Neural cell (in vitro differentiated cells): ENCODE data around the gene LILRB3.

Experiments used
- CTCF ChIP-seq: fragments of 450-650 bp; IDR thresholded peaks from 2 replicates; pipeline ENCODE4 v1.5.1; 2014; ENCODE audit warnings: antibody characterized with exemption, mild to moderate bottlenecking, moderate library complexity; ENCODE audit not compliant: poor library complexity, severe bottlenecking
- EP300 ChIP-seq: fragments of 450-650 bp; conservative IDR thresholded peaks from 2 replicates; pipeline ENCODE4 v1.6.1; 2014; ENCODE audit warnings: antibody characterized with exemption, mild to moderate bottlenecking, moderate library complexity; ENCODE audit not compliant: poor library complexity, severe bottlenecking
- EZH2 ChIP-seq: fragments of 200-600, 300-800 bp; shearing (Covaris generic), sonication (generic); IDR thresholded peaks from 2 replicates; pipeline ENCODE4 v1.6.1; 2014; ENCODE audit warnings: antibody characterized with exemption, low read length, borderline replicate concordance, mild to moderate bottlenecking; ENCODE audit not compliant: insufficient read depth, poor library complexity, severe bottlenecking
- MXI1 ChIP-seq: fragments of 450-650 bp; conservative IDR thresholded peaks from 2 replicates; pipeline ENCODE4 v1.6.1; 2014; ENCODE audit warnings: antibody characterized with exemption, mild to moderate bottlenecking; ENCODE audit not compliant: poor library complexity, severe bottlenecking
- POLR2AphosphoS5 ChIP-seq: IDR thresholded peaks from 2 replicates; pipeline ENCODE4 v1.6.1; 2012
- RAD21 ChIP-seq: fragments of 450-650 bp; conservative IDR thresholded peaks from 2 replicates; pipeline ENCODE4 v1.6.1; 2014; ENCODE audit warnings: antibody characterized with exemption, mild to moderate bottlenecking, moderate library complexity
- SMC3 ChIP-seq: fragments of 450-650 bp; conservative IDR thresholded peaks from 2 replicates; pipeline ENCODE4 v1.6.1; 2014; ENCODE audit warnings: antibody characterized with exemption, mild to moderate bottlenecking, moderate library complexity; ENCODE audit not compliant: poor library complexity
- TAF1 ChIP-seq: IDR thresholded peaks from 2 replicates; pipeline ENCODE4 v1.6.1; 2012; ENCODE audit warnings: low read depth
- TF ChIP-seq, protein P1 (sequence below): IDR thresholded peaks from 2 replicates; pipeline ENCODE4 v1.6.1; 2012; ENCODE audit warnings: borderline replicate concordance

- TF ChIP-seq SMC3 (no peak), CTCF (no peak), EZH2 (no peak), RAD21 (no peak), EP300 (no peak), TAF1 (no peak), POLR2AphosphoS5 (no peak), MXI1 (no peak)
- TF ChIP-seq, protein P1, sequence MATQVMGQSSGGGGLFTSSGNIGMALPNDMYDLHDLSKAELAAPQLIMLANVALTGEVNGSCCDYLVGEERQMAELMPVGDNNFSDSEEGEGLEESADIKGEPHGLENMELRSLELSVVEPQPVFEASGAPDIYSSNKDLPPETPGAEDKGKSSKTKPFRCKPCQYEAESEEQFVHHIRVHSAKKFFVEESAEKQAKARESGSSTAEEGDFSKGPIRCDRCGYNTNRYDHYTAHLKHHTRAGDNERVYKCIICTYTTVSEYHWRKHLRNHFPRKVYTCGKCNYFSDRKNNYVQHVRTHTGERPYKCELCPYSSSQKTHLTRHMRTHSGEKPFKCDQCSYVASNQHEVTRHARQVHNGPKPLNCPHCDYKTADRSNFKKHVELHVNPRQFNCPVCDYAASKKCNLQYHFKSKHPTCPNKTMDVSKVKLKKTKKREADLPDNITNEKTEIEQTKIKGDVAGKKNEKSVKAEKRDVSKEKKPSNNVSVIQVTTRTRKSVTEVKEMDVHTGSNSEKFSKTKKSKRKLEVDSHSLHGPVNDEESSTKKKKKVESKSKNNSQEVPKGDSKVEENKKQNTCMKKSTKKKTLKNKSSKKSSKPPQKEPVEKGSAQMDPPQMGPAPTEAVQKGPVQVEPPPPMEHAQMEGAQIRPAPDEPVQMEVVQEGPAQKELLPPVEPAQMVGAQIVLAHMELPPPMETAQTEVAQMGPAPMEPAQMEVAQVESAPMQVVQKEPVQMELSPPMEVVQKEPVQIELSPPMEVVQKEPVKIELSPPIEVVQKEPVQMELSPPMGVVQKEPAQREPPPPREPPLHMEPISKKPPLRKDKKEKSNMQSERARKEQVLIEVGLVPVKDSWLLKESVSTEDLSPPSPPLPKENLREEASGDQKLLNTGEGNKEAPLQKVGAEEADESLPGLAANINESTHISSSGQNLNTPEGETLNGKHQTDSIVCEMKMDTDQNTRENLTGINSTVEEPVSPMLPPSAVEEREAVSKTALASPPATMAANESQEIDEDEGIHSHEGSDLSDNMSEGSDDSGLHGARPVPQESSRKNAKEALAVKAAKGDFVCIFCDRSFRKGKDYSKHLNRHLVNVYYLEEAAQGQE: no peak
These were observed 17.9 kb downstream of the LILRB3 start for GRCh38 chr19:54204767-54205468.
